ENCODE measurements around the gene NAALADL2.

Gene NAALADL2

DNA sequence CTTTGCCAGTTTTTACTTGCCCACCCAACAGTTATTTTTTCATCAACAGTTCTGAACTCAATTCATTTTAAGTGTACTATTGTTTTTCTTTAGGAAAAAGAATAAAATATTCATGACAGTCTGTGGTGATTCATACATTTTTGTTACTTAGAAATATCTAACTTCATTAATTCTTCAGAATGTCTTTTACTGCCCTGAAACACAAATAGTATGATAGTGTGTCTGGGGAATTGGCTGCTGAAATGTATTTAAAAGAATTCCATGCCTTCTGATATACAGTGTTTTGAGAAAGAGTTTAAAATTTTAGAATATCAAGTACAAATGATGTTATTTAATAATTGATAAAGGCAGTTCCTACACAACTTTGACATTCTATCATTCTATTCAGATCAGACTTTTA, 854.1 kb downstream of the NAALADL2 start:
- no peak for DNase-seq (ENCODE audit: extremely low read depth, low read depth)
- TF ChIP-seq, protein P1, sequence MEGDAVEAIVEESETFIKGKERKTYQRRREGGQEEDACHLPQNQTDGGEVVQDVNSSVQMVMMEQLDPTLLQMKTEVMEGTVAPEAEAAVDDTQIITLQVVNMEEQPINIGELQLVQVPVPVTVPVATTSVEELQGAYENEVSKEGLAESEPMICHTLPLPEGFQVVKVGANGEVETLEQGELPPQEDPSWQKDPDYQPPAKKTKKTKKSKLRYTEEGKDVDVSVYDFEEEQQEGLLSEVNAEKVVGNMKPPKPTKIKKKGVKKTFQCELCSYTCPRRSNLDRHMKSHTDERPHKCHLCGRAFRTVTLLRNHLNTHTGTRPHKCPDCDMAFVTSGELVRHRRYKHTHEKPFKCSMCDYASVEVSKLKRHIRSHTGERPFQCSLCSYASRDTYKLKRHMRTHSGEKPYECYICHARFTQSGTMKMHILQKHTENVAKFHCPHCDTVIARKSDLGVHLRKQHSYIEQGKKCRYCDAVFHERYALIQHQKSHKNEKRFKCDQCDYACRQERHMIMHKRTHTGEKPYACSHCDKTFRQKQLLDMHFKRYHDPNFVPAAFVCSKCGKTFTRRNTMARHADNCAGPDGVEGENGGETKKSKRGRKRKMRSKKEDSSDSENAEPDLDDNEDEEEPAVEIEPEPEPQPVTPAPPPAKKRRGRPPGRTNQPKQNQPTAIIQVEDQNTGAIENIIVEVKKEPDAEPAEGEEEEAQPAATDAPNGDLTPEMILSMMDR (IDR thresholded peaks at IDR 0.05; ENCODE audit: low read depth, low read length) = no peak

DNA sequence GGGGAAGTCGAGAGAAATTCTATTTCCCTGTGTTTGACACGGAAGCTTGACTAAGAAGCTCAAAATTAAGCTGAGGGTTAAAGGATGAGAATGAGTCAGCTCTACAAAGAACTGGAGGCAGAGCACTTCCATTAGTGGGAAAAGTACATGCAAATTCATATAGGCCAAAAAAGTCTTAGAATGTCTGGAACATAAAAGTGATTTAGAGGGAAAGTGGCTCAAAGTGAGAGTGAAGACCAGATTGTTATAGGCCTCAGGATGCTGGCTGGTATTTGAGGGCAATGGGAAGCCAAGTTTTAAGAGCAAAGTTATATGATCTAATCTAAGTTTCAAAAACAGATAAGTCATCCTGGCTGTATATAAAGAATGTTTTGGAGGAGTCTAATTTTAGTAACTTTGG, 857.3 kb downstream of the NAALADL2 start:
- TF ChIP-seq, protein P1 (IDR thresholded peaks at IDR 0.05; ENCODE audit: low read depth, low read length) = no peak
- no peak for DNase-seq (ENCODE audit: extremely low read depth, low read depth)

DNA sequence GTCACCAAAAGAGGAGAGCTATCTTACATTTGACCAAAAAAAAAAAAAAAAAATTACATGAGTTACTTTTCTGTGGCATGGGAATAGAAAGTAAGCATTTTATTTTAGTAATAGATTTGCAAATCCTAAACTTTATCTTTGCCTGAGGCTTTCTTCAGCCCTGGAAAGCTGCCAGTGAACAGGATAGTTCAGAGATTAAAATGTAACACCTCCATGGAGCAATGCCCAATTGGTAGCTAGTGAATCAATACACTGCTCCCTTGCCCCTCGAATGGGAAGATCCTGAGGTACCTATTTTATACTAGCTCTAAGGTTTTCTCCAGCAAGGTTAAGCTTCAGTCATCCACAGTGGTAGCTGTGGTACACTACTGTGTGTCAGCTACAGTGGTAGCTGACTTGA, 867.1 kb downstream of the NAALADL2 start:
- DNase-seq (ENCODE audit: extremely low read depth, low read depth) = no peak
- TF ChIP-seq, protein P1 (IDR thresholded peaks at IDR 0.05; ENCODE audit: low read depth, low read length) = no peak

DNA sequence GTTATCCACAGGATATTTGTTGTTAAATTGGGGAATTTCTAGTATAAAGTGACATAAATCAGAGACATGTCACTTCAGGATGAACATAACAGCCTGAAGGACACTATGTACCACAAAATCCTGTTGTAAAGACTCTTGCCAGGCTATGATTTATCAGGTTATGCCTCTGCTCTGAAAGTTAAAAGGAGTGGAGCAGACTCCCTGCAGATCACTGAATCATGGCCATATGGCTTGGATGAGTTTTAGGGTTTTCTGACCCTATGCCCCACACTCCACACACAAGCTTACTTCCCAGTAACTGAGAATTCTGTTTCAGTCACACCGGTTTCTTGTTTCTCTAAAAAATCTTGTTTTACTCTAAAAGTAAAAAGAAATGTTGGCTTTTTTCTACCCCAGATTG, 869.4 kb downstream of the NAALADL2 start:
- TF ChIP-seq, protein P1 (IDR thresholded peaks at IDR 0.05; ENCODE audit: low read depth, low read length) = no peak
- no peak for DNase-seq (ENCODE audit: extremely low read depth, low read depth)

DNA sequence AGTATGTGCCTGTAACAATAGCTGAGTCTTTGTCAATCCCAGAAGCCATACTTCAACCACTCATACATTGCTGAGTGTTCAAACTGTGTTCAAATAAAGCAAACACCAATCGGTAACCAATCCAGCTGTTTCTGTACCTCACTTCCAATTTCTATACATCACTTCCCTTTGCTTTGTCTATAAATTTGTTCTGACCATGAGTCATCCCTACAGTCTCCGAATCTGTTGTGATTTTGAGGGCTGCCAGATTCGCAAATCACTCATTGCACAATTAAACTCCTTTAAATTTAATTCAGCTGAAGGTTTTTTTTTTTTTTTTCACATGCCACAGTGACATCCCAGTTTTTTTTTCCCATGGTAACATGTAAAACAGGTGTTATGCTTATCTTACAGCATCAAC, 870.3 kb downstream of the NAALADL2 start:
- no peak for DNase-seq (ENCODE audit: extremely low read depth, low read depth)
- TF ChIP-seq, protein P1 (IDR thresholded peaks at IDR 0.05; ENCODE audit: low read depth, low read length) = no peak

DNA sequence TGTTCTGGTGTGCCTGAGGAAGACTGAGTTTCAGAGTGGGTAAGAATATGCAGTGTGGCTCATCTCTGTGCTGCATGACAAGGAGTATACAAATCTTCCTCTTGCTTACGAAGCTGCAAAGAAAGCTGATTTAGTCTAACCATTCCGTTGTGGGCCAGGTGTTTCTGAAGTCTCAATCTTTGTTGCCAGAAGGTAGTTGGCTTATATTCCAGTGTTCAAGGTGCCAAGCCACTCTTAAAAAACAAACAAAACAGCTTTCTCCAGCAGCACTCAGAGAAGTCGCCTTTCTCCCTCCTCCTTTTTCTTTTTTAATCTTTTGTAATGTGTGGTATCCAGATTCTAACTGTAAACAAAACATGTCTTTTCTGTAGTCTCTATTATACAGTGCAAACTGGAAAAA, 872.4 kb downstream of the NAALADL2 start:
- DNase-seq (ENCODE audit: extremely low read depth, low read depth) = no peak
- TF ChIP-seq, protein P1 (IDR thresholded peaks at IDR 0.05; ENCODE audit: low read depth, low read length) = no peak

DNA sequence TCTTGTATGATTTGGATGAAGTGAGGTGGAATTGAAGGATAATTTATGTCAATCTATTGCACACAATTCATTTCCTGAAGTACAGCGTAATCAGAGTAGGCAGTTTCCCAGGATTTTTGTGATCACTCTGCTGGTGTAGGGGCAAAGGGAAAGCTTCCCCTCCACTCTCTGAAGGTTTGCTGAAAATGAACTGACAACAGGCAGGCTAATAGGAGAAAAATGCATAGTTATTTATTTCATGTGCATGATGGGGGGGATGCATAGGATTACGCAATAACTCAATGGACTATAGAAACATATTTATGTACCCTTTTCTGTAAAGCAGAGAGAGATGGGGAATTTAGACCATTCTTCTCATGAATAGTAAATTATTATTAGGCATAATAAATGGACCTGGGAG, 872.9 kb downstream of the NAALADL2 start:
- TF ChIP-seq, protein P1 (IDR thresholded peaks at IDR 0.05; ENCODE audit: low read depth, low read length) = no peak
- DNase-seq (ENCODE audit: extremely low read depth, low read depth) = no peak
